SHP77 (cell line): ENCODE measurements around the gene GRAPL.
"Not testable (repeated sequence)": the region's sequence is repeated elsewhere in the genome, so short reads cannot be mapped to it uniquely, and the experiment has no call there.

Experiments
- DNase-seq, 2 experiments: peaks; one replicate each; lab custom pipeline; 2025; lab: John Stamatoyannopoulos, UW

The GRAPL gene

DNA sequence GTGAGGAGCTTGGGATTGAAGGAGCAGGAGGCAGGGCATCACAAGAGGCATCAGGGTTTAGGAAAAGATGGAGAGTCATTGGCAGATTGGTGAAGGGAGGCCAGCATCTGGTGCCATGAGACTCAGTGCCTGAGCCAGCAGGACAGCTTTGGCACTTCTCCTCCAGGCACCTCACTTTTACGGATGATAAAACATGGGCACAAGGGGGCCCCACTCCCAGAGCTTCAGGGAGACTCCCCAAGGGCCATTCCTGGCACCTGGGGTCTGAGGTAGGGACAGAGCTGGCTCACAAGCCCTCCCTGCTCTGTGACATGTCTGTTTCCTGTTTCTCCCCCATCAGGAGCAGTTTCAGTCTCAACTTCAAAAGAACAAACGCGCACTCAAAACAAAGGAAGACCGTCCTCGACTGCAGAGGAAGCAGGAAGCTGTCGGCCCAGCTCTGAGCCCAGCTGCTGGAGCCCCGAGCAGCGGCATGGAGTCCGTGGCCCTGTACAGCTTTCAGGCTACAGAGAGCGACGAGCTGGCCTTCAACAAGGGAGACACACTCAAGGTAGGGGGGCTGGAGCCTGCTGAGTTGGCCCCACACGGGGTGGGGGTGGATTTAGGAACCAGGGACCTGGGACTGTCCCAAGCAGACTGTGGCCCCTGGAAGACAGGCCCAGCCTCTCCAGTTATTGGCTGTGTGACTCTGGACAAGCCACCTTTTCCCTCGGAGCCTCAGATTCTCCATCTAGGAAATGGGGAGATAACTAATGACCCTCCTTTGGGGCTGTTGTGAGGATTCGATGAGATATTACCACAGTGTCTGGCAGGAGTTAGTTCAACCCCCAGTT, at the start of gene GRAPL:
TSS of gene GRAPL (plus strand) at position 442 of the 833 bp plus-strand sequence. CDS start at position 473, 31 bp downstream.
- DNase-seq = not testable (repeated sequence)

DNA sequence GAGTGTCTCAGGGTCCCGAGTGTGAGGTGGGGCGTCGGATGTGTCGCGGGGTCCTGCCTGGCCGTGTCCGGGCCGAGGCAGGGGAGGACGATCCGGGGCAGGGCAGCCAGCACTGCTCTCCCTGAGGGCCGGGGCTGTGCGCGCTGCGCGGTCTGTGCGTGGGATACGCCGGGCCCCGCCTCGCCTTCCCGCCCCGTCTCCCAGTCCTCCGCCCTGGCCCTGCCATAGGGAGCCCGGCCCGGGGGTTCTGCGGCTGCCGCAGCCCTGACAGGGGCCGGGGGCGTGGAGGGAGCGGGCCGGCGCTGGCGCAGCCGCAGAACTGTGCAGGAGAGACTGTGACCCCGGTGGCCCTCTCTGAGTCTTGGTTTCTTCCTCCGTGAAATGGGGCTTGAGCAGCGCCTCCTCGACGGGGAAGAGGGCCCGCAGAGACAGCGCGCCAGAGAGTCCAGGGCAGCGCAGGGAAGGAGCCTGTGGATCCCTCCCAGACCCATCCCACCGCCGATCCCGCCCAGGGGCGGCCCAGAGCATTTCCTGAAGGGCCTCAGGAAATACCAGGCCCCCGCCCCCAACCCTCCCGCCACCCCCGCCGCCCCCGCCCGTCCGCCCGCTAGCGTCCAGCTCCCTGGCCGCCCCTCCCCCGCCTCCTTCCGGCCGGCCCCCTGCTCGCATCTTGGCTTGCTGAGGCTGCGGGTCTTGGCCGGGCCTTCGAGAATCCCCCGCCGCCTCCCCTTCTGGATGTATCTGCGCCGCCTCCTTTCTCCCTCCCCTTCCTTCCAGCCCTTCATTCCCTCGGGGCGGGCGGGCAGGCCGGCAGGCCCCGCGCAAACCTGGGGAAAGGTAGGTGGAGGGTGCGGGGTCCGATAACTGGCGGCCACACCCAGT, 38.3 kb upstream of the GRAPL start:
- DNase-seq = not testable (repeated sequence)

DNA sequence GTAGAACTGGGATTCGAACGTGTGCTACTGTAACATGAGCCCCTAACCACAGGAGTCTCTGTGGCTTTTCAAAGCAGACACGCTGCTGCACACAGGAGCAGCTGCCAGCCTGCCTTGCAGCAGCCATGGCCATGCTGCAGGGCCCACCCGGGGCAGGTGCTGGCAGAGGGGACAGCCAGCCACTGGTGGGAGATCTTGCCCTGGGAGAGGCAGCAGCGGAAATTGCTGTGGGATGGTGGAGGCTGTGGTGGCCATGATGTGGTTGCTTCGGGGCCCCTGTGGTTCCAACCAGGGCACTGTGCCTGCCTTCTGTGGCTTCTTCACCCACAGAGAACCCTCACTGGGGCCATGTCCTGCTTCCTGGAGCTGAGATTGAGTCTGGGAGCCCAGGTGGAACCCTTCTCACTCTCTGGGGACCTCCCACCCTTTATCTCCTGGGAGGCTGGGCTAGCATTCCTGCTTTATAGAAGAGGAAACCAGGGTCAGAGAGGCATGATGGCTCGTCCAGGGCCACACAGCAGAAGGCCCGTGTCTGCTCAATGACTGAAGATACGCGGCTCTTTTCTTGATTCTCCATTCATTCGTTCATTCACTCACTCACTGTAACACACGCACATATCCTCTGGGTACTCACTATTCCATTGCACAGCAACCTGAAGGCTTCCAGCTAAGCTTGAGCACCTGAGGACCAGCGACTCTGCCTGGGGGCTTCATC, 37.2 kb upstream of the GRAPL start:
- DNase-seq = not testable (repeated sequence)

DNA sequence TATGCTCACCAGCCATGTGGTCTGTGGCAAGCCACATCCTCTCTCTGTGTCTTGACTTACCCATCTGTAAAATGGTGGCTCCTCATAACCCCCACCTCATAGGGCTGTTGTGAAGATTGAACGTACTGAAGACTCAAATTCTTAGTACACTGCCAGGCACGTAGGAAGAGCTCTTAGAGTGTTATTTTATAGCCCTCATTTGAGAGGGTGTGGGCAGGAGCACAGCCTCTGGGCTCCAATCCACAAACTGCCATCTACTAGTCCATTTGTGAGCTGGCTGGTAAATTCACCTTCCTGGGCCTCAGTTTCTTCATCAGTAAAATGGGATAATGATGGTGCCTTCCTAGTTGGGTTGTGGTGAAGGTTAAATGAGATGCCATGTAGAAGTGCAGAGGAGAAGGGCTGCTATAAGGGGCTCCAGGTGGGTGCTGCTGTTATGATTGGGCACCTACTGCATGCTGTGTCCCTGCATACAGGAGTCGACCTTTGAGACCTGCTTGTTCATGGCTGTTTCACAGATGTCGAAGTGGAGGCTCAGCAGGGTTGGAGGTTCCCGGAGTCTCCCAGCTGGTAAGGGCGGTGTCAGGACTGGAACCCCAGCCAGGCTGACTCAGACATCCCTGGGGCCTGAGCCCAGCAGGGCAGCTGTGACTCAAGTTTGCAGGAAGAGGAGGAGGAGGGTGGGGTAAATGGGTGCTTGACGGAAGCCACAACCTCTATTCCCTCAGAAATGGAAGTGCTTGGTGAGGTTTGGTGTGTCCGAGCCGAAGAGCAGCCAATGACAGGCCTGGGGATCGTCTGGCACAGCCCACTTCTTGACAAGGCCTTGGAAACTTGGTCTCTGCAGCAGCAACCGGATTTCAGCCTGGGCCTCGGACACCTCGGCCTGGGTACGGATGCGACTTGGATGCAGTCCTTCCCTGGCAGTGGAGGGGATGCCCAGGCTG, 34.4 kb upstream of the GRAPL start:
- DNase-seq = not testable (repeated sequence)

DNA sequence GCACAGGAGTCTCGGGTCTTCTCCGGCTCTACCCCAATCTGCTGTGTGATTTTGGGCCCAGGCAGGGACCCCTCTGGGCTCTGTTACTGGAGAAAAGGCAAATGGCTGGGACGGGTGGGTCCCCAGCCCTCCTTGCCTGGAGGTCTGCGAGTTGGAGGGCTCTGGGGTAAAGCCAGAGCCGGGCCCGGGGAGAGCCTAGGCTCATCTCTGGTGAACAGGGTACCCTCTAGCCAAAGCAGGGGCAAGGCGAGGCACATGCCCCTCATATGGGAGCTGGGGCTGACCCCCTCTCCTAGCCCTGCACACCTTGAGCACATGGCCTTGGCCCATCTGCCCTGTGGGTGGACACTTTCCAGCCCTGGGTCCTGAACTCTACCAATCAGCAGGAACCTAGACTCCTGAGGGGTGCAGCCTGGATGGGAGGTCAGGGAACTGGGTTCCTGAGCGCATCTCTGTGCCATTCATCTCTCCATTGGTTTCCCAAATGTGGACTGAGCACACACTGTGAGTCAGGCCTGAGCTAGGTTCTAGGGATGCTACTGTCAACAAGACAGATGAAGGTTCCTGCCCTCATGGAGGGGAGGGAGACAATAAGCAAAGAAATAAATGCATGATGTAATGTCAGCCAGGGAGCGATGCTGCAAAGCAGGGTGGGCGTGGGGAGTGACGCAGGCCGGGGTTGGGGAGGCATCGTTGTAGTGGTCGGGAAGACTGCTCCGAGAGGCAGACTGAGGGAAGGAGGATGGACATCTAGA, 33.5 kb upstream of the GRAPL start:
- DNase-seq = not testable (repeated sequence)

DNA sequence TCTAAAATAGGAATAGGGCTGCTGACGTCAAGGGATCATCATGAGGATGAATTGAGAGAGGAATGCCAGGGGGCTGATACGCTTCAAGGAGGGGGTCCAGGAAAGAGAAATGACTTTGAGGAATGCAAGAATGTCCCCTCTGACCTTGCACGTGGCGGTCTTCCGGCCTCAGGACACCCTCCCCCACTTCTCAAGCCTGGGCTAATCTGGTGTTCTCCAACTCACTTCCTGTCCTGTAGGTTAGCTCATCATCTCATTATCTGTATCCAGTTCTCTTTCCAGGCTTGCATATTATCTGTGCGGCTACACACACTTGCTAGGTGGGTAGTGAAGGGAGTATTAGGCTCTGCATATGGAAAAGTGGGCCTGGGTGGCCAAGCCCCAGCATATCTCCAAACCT, 18.9 kb upstream of the GRAPL start:
- not testable (repeated sequence) for DNase-seq

DNA sequence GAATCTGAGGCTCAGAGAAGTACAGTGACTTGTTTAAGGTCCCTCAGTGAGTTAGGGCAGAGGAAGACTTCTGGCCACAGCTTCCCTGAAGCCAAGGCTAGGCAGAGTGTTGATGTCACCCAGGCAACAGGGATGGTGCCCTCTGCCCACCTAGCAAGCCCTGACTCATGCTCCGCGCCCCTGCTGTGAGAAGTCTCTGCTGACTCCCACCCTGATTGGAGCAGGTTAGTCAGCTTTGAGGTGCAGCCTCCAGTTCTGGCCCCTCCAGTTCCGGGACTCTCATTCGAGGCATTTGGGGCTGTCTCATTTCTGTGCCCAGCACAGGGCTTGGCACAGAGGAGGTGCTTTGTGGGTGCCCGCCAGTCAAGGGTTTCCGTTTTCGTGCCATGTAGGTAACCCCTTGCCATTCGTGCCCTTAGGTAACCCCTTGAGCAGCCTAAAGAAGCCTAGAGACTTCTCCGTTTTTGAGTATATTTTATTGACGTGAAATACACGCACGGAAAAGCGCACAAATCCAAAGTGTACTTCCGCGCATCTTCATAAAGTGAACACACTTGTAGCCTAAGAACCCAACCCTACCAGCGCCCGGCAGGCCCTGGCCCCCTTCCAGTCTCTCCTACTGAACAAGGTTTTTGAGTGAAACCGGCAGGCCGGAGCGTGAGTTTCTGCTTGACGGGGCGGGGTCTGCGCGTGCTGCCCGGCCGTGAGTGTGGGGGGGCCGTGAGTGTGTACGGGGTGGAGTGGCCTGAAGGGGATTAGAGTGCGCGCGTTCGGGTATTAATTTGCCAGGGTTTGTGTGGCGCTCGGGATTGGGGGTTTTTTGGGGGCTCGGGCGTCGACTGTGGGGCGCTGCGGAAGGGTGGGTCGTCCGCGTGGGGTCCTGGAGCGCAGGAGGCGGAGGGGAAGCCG, 16.9 kb upstream of the GRAPL start:
- not testable (repeated sequence) for DNase-seq

DNA sequence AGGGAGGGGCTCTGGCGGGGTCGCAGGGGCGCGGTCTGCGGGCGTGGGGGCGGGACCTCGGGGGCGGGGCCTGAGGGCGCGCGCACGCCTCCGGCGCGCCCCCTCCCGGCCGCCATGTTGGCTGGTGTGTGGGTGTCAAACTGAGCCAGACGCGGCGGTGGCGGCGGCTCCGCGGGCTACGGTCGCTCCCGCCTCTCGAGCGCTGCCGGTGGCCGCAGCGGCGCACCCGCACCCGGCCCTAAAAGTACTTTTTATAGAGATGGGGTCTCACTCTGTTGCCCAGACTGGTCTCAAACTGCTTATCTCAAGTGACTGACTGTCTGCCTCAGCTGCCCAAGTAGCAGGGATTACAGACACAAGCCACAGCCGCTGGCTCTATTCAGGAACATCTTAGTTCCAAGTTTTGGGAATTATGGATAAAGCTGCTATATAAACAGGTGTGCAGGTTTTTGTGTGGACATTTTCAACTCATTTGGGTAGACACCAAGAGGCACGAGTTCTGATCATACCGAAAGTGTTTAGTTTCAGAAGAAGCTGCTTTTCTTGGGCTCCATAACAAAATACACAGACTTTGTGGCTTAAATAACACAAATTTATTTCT, 16.2 kb upstream of the GRAPL start:
- not testable (repeated sequence) for DNase-seq

DNA sequence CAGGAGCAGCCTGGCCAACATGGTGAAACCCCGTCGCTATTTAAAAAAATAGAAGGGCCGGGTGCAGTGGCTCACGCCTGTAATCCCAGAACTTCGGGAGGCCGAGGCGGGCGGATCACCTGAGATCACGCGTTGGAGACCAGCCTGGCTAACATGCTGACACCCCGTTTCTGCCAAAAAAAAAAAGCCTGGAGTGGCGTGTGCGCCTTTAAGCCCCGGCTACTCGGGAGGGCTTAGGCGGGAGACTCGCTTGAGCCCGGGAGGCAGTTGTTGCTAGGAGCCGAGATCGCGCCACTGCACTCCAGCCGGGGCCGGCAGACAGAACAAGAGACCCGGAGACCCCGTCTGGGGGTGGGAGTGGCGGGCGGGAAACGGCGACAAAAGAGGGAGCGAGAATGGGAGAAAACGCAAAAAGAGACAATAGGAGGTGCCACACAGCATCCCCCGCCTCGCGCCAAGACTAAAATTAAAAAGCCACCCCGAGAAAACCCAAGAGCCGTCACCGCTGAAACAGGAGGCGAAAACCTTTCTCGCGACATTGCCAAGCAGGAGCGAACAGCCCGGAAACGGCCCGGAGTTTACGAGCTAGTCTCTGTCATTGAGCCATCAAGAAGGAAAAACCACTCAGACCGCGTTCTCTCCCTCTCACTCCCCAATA, 15.5 kb upstream of the GRAPL start:
- DNase-seq = not testable (repeated sequence)

DNA sequence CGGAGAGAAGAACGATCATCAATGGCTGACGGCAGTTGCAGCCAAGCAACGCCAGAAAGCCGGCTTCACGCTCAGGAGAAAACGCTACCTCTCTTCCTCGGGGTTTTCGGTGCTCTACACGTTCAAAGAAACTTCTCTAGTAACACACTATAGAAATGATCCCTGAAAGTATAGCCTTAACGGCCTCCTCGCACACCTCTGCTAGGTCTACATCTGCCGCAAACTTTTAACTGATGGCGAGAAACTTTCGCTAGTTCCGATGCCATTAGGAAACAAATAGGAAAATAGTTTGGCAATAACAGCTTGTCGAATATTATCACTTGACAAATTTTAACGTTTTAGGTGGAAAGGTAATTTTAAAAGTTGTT, 14.9 kb upstream of the GRAPL start:
- DNase-seq = not testable (repeated sequence)

DNA sequence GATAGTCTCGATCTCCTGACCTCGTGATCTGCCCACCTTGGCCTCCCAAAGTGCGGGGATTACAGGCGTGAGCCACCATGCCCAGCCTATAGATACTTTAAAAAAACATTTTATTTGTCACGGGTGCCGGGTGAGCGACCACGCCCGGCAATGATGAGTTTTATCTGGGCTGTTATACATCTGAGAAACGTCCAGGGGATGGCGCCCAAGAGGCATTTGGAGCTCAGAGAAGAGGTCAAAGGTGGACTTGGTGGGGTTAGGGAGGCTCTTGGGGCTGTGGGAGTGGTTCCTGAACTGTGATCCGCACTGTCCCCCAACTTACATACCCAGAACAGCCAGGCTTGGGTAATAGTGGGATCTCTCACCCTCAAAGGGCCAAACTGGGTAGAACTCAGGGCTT, 8.7 kb upstream of the GRAPL start:
- not testable (repeated sequence) for DNase-seq

DNA sequence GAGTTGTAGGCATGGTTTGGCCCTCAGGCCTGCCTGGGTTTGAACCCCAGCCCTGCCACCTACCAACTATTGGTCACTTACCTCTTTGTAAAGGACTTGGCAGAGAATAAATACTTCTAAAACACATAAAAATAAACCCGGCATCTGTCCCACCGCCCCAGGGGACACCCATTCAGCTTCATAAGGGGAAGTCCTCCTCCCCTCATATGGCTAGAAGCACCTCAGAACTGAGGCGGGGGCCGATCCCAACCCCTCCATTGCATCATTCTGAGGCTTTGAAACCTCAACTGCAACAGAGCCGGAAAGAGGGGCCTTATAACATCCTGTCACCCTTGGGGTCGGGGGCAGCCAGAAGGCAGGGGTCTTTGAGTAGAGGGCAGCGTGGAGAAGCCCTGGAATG, 2.1 kb upstream of the GRAPL start:
- DNase-seq = not testable (repeated sequence)

DNA sequence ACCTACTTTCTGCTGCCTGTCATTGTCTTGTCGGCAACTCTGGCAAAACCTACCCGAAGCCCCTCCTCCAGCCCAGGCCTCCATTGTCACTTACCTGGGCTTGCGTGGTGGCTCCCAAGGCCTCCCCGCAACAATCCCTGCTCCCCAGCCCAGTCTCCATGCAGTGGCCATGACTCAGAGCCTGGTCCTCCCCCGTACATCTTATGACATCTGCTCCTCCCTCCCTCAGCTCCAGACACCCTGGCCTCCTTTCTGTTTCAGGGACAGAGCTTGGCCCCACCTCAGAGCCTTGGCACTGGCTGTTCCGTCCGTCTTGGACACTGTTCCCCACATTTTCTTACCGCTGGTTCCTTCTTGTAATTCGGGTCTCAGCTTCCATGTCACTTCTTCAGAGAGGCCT, 2.1 kb downstream of the GRAPL start:
- DNase-seq = not testable (repeated sequence)

DNA sequence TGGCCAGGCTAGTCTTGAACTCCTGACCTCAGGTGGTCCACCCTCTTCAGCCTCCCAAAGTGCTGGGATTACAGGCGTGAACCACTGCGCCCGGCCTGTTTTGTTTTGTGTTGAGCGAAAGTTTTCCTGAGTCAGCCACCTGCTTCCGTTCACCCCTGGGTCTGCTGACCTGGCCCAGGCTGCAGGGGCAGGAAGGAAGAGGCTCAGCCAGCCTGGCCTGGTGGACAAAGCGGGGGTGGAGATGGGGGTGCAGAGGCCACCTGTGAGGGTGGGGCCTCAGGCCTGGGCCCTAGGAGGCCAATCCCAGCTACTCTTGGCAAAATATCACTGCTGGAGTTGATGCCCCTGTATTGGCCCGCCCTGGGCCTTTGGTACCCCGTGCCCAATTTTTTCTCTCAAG, 3.7 kb downstream of the GRAPL start:
- DNase-seq = not testable (repeated sequence)

DNA sequence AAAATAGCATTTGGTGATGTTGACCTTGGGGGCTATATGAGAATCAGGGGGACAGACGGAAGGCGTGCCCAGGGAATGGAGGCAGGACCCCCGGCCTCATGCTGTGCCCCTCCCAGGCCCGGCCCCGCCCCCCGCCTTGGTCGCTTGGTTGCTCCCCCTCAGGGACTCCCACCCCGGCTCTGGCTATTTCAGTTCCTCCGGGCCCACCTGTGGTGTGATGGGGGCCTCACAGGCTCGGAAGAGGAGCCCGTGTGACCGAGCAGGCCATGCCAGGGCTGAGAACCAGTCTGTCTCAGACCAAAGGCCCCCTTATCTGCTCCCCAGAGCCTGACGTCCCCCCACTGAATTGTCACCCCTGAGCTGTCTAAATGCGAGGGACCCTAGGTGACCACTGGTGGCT, 4.4 kb downstream of the GRAPL start:
- DNase-seq = not testable (repeated sequence)

DNA sequence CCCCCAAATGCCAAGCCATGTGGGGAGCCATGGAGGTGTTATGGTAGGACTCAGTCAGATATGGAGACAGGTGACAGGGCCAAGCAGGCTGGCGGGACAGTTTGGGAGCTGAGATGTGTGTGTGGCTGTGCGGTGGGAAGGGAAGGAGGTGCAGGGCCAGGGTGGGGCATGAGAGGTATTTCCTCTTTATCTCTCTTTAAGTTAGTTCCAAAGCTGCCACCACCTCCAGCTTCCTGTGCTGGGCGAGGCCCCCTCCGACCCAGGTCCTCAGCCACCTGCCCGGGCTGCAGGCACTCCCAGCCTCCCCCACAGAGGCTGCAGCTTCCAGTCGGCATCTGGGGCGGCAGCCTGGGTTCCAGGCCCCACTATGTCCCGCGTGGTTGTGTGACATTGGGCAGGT, 6.4 kb downstream of the GRAPL start:
- not testable (repeated sequence) for DNase-seq

DNA sequence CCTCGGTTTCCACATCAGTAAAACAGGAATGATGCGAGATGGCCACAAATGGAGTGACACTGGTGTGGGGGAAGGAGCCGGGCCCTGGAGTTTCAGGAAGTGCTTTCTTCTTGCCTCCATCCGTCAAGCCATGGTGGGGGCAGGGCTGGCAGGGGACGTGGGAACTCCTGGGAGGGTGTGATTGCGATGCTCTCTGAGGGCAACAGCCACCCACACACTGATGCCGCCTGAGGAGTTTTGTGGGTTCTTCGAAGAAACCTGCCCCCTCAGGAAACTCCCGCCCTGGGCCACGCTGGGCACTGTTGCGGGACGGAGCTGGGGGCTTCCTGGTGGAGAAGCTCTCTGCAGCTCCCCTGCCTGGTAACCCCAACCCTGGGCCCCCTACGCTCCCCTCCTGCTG, 8.0 kb downstream of the GRAPL start:
- DNase-seq = not testable (repeated sequence)

DNA sequence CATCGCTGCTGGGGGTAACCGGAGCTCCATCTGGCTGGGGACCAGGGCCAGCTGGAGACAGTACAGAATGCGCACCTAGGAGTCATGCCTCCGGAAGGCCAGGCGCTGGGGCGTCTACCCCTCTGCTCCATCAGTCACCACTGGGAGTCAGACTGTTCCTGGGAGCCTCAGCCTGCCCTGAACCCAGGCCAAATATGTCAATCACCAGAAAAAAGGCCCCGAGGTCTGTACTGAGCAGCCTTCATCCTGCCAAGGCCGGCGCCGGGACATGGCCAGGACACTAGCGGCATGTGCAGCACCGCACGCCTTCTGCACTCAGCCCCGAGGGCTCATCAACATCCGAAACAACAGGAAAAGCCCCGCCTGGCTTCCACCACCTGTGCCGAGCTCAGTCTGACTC, 8.7 kb downstream of the GRAPL start:
- not testable (repeated sequence) for DNase-seq
